H1 (cell line): Measurements from ENCODE around the gene AGPAT4. TPM values are rescaled to one million over a fixed set of nuclear protein-coding genes. Genes with fewer than 3 reads are reported as not detected.
"Not testable (repeated sequence)": the region's sequence is repeated elsewhere in the genome, so short reads cannot be mapped to it uniquely, and the experiment has no call there.

ENCODE experiments used
- CTCF ChIA-PET: fragments of 300-600 bp; sonication (Branson Sonifier 250); formaldehyde crosslinking; loops from one replicate; lab custom pipeline; 2021; ENCODE audit not compliant: partially characterized antibody; lab: Charles Lee
- POLR2A ChIA-PET: fragments of 300-600 bp; sonication (Branson Sonifier 250); formaldehyde crosslinking; loops from one replicate; lab custom pipeline; 2021; ENCODE audit warnings: inconsistent platforms; ENCODE audit not compliant: partially characterized antibody; lab: Charles Lee
- DNase-seq, 2 experiments: peaks; one replicate each; pipeline versions ENCODE4 v3.0.0 to v3.0.0-alpha.2; 2010 to 2022; ENCODE audit warnings: low spot score in 2 of 2, low read depth in 1 of 2, mixed read lengths in 1 of 2
- FAIRE-seq: peaks from 2 replicates; lab custom pipeline; 2011; peaks lifted over from hg19 to GRCh38; lab: Jason Lieb, UNC
- H2AFZ ChIP-seq: 2 replicates; pipeline ENCODE4 v1.8.1; 2012; ENCODE audit warnings: low read length, inconsistent platforms
- H2AK5ac ChIP-seq: 2 replicates; pipeline ENCODE4 v1.6.1; 2013; ENCODE audit warnings: low read depth, low read length
- H2BK120ac ChIP-seq: replicated peaks from 2 replicates; pipeline ENCODE3; 2013; ENCODE audit warnings: low read depth, low read length, inconsistent platforms
- H2BK12ac ChIP-seq: 2 replicates; pipeline ENCODE4 v1.6.1; 2013; ENCODE audit warnings: low read depth, low read length
- H2BK15ac ChIP-seq: 2 replicates; pipeline ENCODE4 v1.6.1; 2013; ENCODE audit warnings: low read length
- H2BK20ac ChIP-seq: 2 replicates; pipeline ENCODE4 v1.6.1; 2013; ENCODE audit warnings: low read length
- H2BK5ac ChIP-seq: 2 replicates; pipeline ENCODE4 v1.6.1; 2013; ENCODE audit warnings: low read depth, low read length
- H3K14ac ChIP-seq: 2 replicates; pipeline ENCODE4 v1.6.1; 2013; ENCODE audit warnings: inconsistent platforms; ENCODE audit not compliant: insufficient read length
- H3K18ac ChIP-seq: 2 replicates; pipeline ENCODE4 v1.6.1; 2013; ENCODE audit warnings: low read length; ENCODE audit errors: extremely low read depth
- H3K23ac ChIP-seq: 2 replicates; pipeline ENCODE4 v1.6.1; 2013; ENCODE audit warnings: inconsistent platforms; ENCODE audit not compliant: insufficient read length
- H3K23me2 ChIP-seq: 2 replicates; pipeline ENCODE4 v1.6.1; 2013; ENCODE audit warnings: low read depth, low read length
- H3K27ac ChIP-seq: 2 replicates; pipeline ENCODE4 v1.6.1; 2011; ENCODE audit warnings: low read depth, low read length, inconsistent platforms
- H3K27me3 ChIP-seq, 4 experiments: replicated peaks in 1 of 4; 1 replicate in 1 of 4; 2 replicates in 3 of 4; pipeline versions ENCODE4 v1.6.1 to v1.8.1; 2011 to 2013; ENCODE audit warnings: low read length in 3 of 4, mild to moderate bottlenecking in 3 of 4, inconsistent platforms in 2 of 4, mixed read lengths in 2 of 4, moderate library complexity in 1 of 4; ENCODE audit not compliant: control insufficient read depth in 3 of 4, insufficient read depth in 3 of 4; ENCODE audit errors: extremely low read depth in 1 of 4
- H3K36me3 ChIP-seq, 4 experiments: 2 replicates each; pipeline versions ENCODE4 v1.6.1 to v1.8.1; 2011 to 2013; ENCODE audit warnings: mild to moderate bottlenecking in 4 of 4, low read length in 3 of 4, moderate library complexity in 2 of 4, control low read depth in 1 of 4, inconsistent platforms in 1 of 4; ENCODE audit not compliant: insufficient read depth in 4 of 4, control insufficient read depth in 2 of 4
- H3K4ac ChIP-seq: replicated peaks from 2 replicates; pipeline ENCODE3; 2013; ENCODE audit warnings: low read length, low read depth, mixed read lengths, inconsistent platforms; ENCODE audit not compliant: insufficient read length
- H3K4me1 ChIP-seq, 4 experiments: replicated peaks in 1 of 4; 1 replicate in 1 of 4; 2 replicates in 3 of 4; pipeline versions ENCODE4 v1.6.1 to v1.8.1; 2011 to 2013; ENCODE audit warnings: low read length in 3 of 4, inconsistent platforms in 2 of 4, mixed read lengths in 1 of 4; ENCODE audit not compliant: insufficient read depth in 4 of 4, control insufficient read depth in 3 of 4
- H3K4me2 ChIP-seq, 2 experiments: 2 replicates each; pipeline versions ENCODE4 v1.6.1 to v1.8.1; 2011 to 2013; ENCODE audit warnings: low read depth in 2 of 2, low read length in 2 of 2, control low read depth in 1 of 2, inconsistent platforms in 1 of 2, mild to moderate bottlenecking in 1 of 2; ENCODE audit not compliant: insufficient read depth in 1 of 2
- H3K4me3 ChIP-seq, 4 experiments: fragments of 200-600, 300-600 bp in 1 of 4; sonication (generic), shearing (Covaris generic), sonication (Bioruptor Twin) in 1 of 4; 2 replicates each; pipeline versions ENCODE4 v1.5.1 to v1.8.1; 2011 to 2016; ENCODE audit warnings: low read length in 4 of 4, low read depth in 3 of 4, control low read depth in 2 of 4, inconsistent platforms in 2 of 4, mild to moderate bottlenecking in 2 of 4, mixed read lengths in 1 of 4, moderate library complexity in 1 of 4; ENCODE audit not compliant: insufficient read depth in 2 of 4; ENCODE audit errors: extremely low read depth in 1 of 4
- H3K56ac ChIP-seq: replicated peaks from 2 replicates; pipeline ENCODE3; 2013; ENCODE audit warnings: low read depth, mild to moderate bottlenecking, mixed read lengths, low read length, inconsistent platforms; ENCODE audit not compliant: insufficient read length
- H3K79me1 ChIP-seq: 2 replicates; pipeline ENCODE4 v1.6.1; 2013; ENCODE audit warnings: low read depth, low read length, control low read depth
- H3K79me2 ChIP-seq, 2 experiments: 2 replicates each; pipeline versions ENCODE4 v1.6.1 to v1.8.1; 2012 to 2013; ENCODE audit warnings: low read length in 2 of 2, mild to moderate bottlenecking in 2 of 2, inconsistent platforms in 1 of 2; ENCODE audit not compliant: insufficient read depth in 2 of 2, control insufficient read depth in 1 of 2
- H3K9ac ChIP-seq, 4 experiments: replicated peaks in 1 of 4; 1 replicate in 1 of 4; 2 replicates in 3 of 4; pipeline versions ENCODE4 v1.6.1 to v1.8.1; 2011 to 2013; ENCODE audit warnings: low read depth in 3 of 4, low read length in 3 of 4, control low read depth in 2 of 4, mild to moderate bottlenecking in 2 of 4, moderate library complexity in 2 of 4, inconsistent platforms in 1 of 4; ENCODE audit errors: extremely low read depth in 1 of 4
- H3K9me3 ChIP-seq, 2 experiments: 2 replicates each; pipeline versions ENCODE4 v1.6.1 to v1.8.1; 2012 to 2013; ENCODE audit warnings: mild to moderate bottlenecking in 2 of 2, moderate library complexity in 2 of 2, control low read depth in 1 of 2, inconsistent platforms in 1 of 2, low read depth in 1 of 2, low read length in 1 of 2, mixed read lengths in 1 of 2; ENCODE audit not compliant: insufficient read depth in 2 of 2
- H4K20me1 ChIP-seq, 2 experiments: replicated peaks in 1 of 2; 2 replicates each; pipeline versions ENCODE3 to v1.8.1; 2011 to 2013; ENCODE audit warnings: inconsistent platforms in 2 of 2, low read length in 2 of 2, mild to moderate bottlenecking in 1 of 2; ENCODE audit not compliant: insufficient read depth in 2 of 2, control insufficient read depth in 1 of 2
- H4K5ac ChIP-seq: 2 replicates; pipeline ENCODE4 v1.6.1; 2013; ENCODE audit warnings: low read length, low read depth, mixed read lengths, inconsistent platforms; ENCODE audit not compliant: insufficient read length
- H4K8ac ChIP-seq: 2 replicates; pipeline ENCODE4 v1.8.0; 2013; ENCODE audit warnings: mild to moderate bottlenecking, moderate library complexity, low read length, inconsistent platforms; ENCODE audit not compliant: insufficient read depth; ENCODE audit errors: extremely low read depth
- H4K91ac ChIP-seq: replicated peaks from 2 replicates; pipeline ENCODE3; 2013; ENCODE audit warnings: low read length, mixed read lengths, inconsistent platforms; ENCODE audit not compliant: insufficient read length
- CEBPB ChIP-seq: IDR thresholded peaks from 2 replicates; pipeline ENCODE4 v1.6.1; 2012; ENCODE audit warnings: low read depth, low read length
- FOSL1 ChIP-seq: IDR thresholded peaks from 2 replicates; pipeline ENCODE4 v1.6.1; 2011; ENCODE audit warnings: mild to moderate bottlenecking, low read depth, low read length, moderate library complexity; ENCODE audit not compliant: insufficient read depth
- GABPA ChIP-seq: IDR thresholded peaks from 2 replicates; pipeline ENCODE4 v1.6.1; 2011; ENCODE audit warnings: mild to moderate bottlenecking, low read length, moderate library complexity, borderline replicate concordance; ENCODE audit not compliant: insufficient read depth
- WGBS, 2 experiments: shearing (Covaris generic) in 1 of 2; methylation state at CpG; one replicate each; pipeline versions ENCODE4 v1.1.6 to v1.1.7; 2013 to 2015; ENCODE audit warnings: low lambda C conversion rate in 2 of 2, mixed read lengths in 2 of 2, inconsistent platforms in 1 of 2, low coverage in 1 of 2, missing lambda C conversion rate in 1 of 2; ENCODE audit not compliant: insufficient replicate concordance in 2 of 2, insufficient coverage in 1 of 2, insufficient read length in 1 of 2; ENCODE audit errors: extremely low coverage in 1 of 2, missing lambda C conversion rate in 1 of 2; 5-methylcytosine and 5-hydroxymethylcytosine counted together
- polyA plus RNA-seq, 7 experiments: library from polyadenylated mRNA; depleted of rRNA in 3 of 7; stranded (reverse) in 5 of 7; unstranded in 2 of 7; fragments of >200 nt in 5 of 7; fragments of 200-250 nt in 2 of 7; gene quantifications; 1 replicate in 5 of 7; 2 replicates in 1 of 7; 4 replicates in 1 of 7; pipeline versions ENCODE4 v1.2.1 to v1.2.3, GENCODE V29; 2011 to 2013; ENCODE audit warnings: missing spikeins in 2 of 7, mixed read lengths in 2 of 7
- total RNA-seq: library from RNA; stranded (reverse); fragmentation: NEBNext Ultra II Directional; extraction: Animal tissue kit (Norgen Biotek cat#: 25700); gene quantifications from 2 replicates; pipeline ENCODE4 v1.2.1, GENCODE V29; 2021

AGPAT4 gene
- total and polyA plus RNA-seq, 2 of the 8 experiments (the other 6 are each of a cell fraction or from before 2014, with no cell fraction given), result 13.5 to 23.8 TPM

- TF ChIP-seq FOSL1, result no peak
- no peak for TF ChIP-seq GABPA
- no peak for TF ChIP-seq CEBPB
Observed at GRCh38 chr6:161181121-161181520, 92.7 kb downstream of the AGPAT4 start (continued).

DNA sequence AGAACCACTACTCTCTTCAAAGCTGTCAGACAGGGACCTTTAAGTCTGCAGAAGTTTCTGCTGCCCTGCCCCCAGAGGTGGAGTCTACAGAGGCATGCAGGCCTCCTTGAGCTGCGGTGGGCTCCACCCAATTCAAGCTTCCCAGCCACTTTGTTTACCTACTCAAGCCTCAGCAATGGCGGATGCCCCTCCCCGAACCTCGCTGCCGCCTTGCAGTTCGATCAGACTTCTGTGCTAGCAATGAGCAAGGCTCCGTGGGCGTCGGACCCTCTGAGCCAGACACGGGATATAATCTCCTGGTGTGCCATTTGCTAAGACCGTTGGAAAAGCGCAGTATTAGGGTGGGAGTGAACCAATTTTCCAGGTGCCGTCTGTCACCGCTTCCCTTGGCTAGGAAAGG is 95.7 kb downstream of the AGPAT4 start:
- H3K23ac ChIP-seq, POLR2A ChIA-PET, CTCF ChIA-PET, H2BK15ac ChIP-seq, H2BK120ac ChIP-seq, H3K4me2 ChIP-seq, H2BK12ac ChIP-seq, H3K4me3 ChIP-seq, H3K9ac ChIP-seq, H4K91ac ChIP-seq, H3K4ac ChIP-seq, H3K27ac ChIP-seq, H3K23me2 ChIP-seq, H3K27me3 ChIP-seq, H3K79me2 ChIP-seq, H2BK5ac ChIP-seq, H2AFZ ChIP-seq, H3K4me1 ChIP-seq, H4K8ac ChIP-seq, H2BK20ac ChIP-seq, DNase-seq, H2AK5ac ChIP-seq, H4K5ac ChIP-seq, H4K20me1 ChIP-seq, H3K14ac ChIP-seq, H3K18ac ChIP-seq, H3K79me1 ChIP-seq, FAIRE-seq, H3K56ac ChIP-seq: not testable (repeated sequence)
- Histone ChIP-seq H3K36me3 (peaks cover 0 to 33% (median 13%) of the 10 kb centered on the region in 4 experiments; a peak in 5 of 8 replicates), H3K9me3 (peaks cover 32% of the 10 kb centered on the region in 2 experiments)
- 98% methylated on average over 12 of the region's 14 CpGs; no CpG with 5 or more reads in 1 of the 2 experiments for WGBS, 2 experiments
